ENCODE data around the gene DSCAML1. TPM values are rescaled to one million over a fixed set of nuclear protein-coding genes. Genes with fewer than 3 reads are reported as not detected.

Gene DSCAML1
- total RNA-seq, 1 experiment from 2014 or later = not detected

GRCh38 chr11:117437791-117438130 is 359.3 kb downstream of the DSCAML1 start:
- ATAC-seq = no peak
- Histone ChIP-seq H3K4me1 (ENCODE audit: control insufficient read depth in 1 of 2, insufficient read depth in 2 of 2, low read length in 2 of 2) (no peaks in the 10 kb centered on the region), H3K4me3 (replicated peaks in 1 of 2; ENCODE audit: low read depth in 1 of 2, low read length in 2 of 2) (no peak overlapping the region), H2AFZ (ENCODE audit: low read depth, low read length, poor library complexity, severe bottlenecking) (no peak overlapping the region), H3K79me2 (ENCODE audit: insufficient read depth, low read length) (no peaks in the 10 kb centered on the region), H3K9ac (ENCODE audit: low read length) (no peak overlapping the region), H4K20me1 (ENCODE audit: insufficient read depth) (no peaks in the 10 kb centered on the region), H3K9me3 (ENCODE audit: control insufficient read depth in 1 of 2, insufficient read depth in 1 of 2, low read depth in 1 of 2, low read length in 2 of 2) (no peaks in the 10 kb centered on the region), H3K36me3 (ENCODE audit: control insufficient read depth in 1 of 2, insufficient read depth in 2 of 2, low read length in 2 of 2) (no peaks in the 10 kb centered on the region), H3K9me2 (ENCODE audit: insufficient read depth) (no peaks in the 10 kb centered on the region), H3K27me3 (ENCODE audit: insufficient read depth, low read length) (peaks cover 34% of the 10 kb centered on the region), H3K27ac (ENCODE audit: low read depth, low read length) (no peak overlapping the region), H3K4me2 (ENCODE audit: low read length) (no peak overlapping the region)
- no peak for DNase-seq (ENCODE audit: low read depth, low spot score)
- intact Hi-C loops (cut with micrococcal nuclease) = no loop called here
- no peak for TF ChIP-seq POLR2AphosphoS5 (IDR thresholded peaks at IDR 0.05; ENCODE audit: low read depth, low read length)
- TF ChIP-seq SRF (IDR thresholded peaks at IDR 0.05; ENCODE audit: low read depth) = no peak
- TF ChIP-seq ATF3 (IDR thresholded peaks at IDR 0.05) = no peak
- no peak for TF ChIP-seq CBX3 (IDR thresholded peaks at IDR 0.05; ENCODE audit: low read depth)
- no peak for TF ChIP-seq SP1 (IDR thresholded peaks at IDR 0.05; ENCODE audit: low read depth)
- TF ChIP-seq JUND (IDR thresholded peaks at IDR 0.05) = no peak
- TF ChIP-seq EGR1 (IDR thresholded peaks at IDR 0.05; ENCODE audit: low read depth) = no peak
- no peak for TF ChIP-seq YY1 (IDR thresholded peaks at IDR 0.05; ENCODE audit: extremely low read depth, insufficient replicate concordance, low read depth, low read length)
- no peak for TF ChIP-seq SIN3A (IDR thresholded peaks at IDR 0.05; ENCODE audit: low read depth)
- no peak for TF ChIP-seq ELF1 (IDR thresholded peaks at IDR 0.05; ENCODE audit: borderline replicate concordance, low read depth)
- no peak for TF ChIP-seq TCF7L2 (IDR thresholded peaks at IDR 0.05; ENCODE audit: borderline replicate concordance, extremely low read depth, insufficient read depth, insufficient read length)
- TF ChIP-seq POLR2A (IDR thresholded peaks at IDR 0.05; ENCODE audit: borderline replicate concordance, extremely low read depth, insufficient read depth, insufficient read length) = no peak
- no peak for TF ChIP-seq RAD21 (IDR thresholded peaks at IDR 0.05; ENCODE audit: low read depth)
- no peak for TF ChIP-seq ZBTB33 (IDR thresholded peaks at IDR 0.05; ENCODE audit: extremely low read depth, insufficient replicate concordance, low read length)
- TF ChIP-seq ZFX (IDR thresholded peaks at IDR 0.05) = no peak
- POLR2A ChIA-PET = no interaction called here
- CTCF ChIA-PET = interaction anchor here (0.8 kb wide), 1 partner anchor 12 kb away, joined by 3 read pairs; no protein-coding TSS in a partner anchor
- BruUV-seq (replicated peaks) = no TSS peak
- RAD21 ChIA-PET (ENCODE audit: low non-redundant PET in 1 of 2, low total read pairs in 2 of 2, uncharacterized antibody in 2 of 2, unreplicated experiment in 2 of 2) = no interaction called here

Data from HCT116 (cell line).